Cardiac ventricle fibroblast (primary cell): Measurements from ENCODE around the gene LRRC70. TPM values are rescaled to one million over a fixed set of nuclear protein-coding genes. Genes with fewer than 3 reads are reported as not detected.

Experiments used
- total RNA-seq: library from RNA; depleted of rRNA; stranded (reverse); fragments of >200 nt; gene quantifications from 2 replicates; pipeline ENCODE4 v1.2.3, GENCODE V29; 2015

Gene LRRC70, protein sequence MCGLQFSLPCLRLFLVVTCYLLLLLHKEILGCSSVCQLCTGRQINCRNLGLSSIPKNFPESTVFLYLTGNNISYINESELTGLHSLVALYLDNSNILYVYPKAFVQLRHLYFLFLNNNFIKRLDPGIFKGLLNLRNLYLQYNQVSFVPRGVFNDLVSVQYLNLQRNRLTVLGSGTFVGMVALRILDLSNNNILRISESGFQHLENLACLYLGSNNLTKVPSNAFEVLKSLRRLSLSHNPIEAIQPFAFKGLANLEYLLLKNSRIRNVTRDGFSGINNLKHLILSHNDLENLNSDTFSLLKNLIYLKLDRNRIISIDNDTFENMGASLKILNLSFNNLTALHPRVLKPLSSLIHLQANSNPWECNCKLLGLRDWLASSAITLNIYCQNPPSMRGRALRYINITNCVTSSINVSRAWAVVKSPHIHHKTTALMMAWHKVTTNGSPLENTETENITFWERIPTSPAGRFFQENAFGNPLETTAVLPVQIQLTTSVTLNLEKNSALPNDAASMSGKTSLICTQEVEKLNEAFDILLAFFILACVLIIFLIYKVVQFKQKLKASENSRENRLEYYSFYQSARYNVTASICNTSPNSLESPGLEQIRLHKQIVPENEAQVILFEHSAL
- 0.87 and 1.5 TPM in 2 replicates for total RNA-seq

DNA sequence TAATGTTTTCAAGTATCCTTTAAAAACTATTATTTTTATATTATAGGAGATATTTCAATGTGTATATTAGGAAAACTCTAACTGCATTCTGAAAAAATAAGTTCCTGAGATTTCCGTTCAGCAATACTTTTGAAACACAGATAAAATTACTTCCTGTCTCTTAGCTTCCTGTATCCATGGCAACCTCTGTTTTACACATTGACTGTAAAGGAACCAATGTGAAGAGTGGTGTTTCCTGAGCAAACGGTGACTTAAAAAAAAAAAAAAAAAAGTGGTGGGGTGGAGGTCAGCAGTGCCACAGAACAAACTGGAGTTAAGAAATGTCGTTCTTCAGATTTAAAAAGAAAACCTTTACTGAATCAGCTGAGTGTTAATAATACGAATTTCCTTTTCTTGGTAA is at the start of gene LRRC70:
Gene LRRC70, plus strand, starts transcription at position 280 of the 400 bp plus-strand sequence. CDS start 620 bp downstream, outside the sequence.

Other genes with a start within 250 kb of the LRRC70 start
- 21.0 and 23.1 TPM in 2 replicates for gene DIMT1, start 174.9 kb upstream of the LRRC70 start, total RNA-seq
- gene IPO11, start 166.1 kb upstream of the LRRC70 start, total RNA-seq, result 9.4 and 13.2 TPM in 2 replicates